NCI-H1105 treated with DMSO at 0.1 percent for 48 hours (cell line): ENCODE data around the gene OLIG1.

ENCODE experiments used
- DNase-seq: peaks from one replicate; lab custom pipeline; 2025; lab: John Stamatoyannopoulos, UW

Gene OLIG1

GRCh38 chr21:33031152-33031911 is 38.6 kb upstream of the OLIG1 start:
- DNase-seq = no peak

- no peak for DNase-seq
These were observed 37.4 kb upstream of the OLIG1 start for GRCh38 chr21:33032434-33033047.

GRCh38 chr21:33033094-33033951 is 36.6 kb upstream of the OLIG1 start:
- DNase-seq = no peak

GRCh38 chr21:33033961-33034413 is 36.0 kb upstream of the OLIG1 start:
- no peak for DNase-seq

- no peak for DNase-seq
These were observed 34.8 kb upstream of the OLIG1 start for GRCh38 chr21:33035147-33035546.

DNA sequence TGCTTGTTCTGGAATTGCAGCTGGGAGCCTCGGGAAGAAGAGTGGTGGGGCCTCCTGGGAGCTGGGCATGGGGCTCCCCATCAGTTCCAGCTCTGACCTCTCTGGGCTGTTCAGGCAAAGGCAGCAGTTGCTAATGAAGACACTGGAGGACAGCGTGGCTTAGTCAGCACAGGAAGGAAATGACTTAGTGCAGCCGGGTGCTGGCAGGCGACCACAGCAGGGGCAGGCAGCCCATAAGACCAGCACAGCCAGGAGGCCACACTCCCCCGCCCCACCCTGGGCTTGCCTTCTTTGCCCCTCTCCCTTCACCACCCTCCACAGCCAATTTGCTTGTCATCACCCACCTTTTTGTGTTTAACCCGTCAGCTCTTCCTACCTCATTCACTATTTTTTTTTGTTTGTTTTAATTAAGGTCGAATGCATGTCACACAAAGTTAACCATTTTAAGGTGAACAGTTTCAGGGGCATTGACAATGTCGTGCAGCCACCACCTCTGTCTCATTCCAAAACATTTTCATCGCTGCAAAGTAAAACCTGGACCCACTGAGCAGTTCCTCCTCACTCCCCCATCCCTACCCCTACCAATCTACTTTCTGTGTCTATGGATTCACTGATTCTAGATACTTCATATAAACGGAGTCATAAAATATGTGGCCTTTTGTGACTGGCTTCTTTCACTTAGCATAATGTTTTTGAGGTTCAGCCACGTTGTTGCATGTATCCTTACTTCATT is 33.3 kb upstream of the OLIG1 start:
- DNase-seq = no peak

GRCh38 chr21:33037501-33037900 is 32.4 kb upstream of the OLIG1 start:
- DNase-seq = no peak

- no peak for DNase-seq
These were observed 30.4 kb upstream of the OLIG1 start for GRCh38 chr21:33039536-33039935.

DNA sequence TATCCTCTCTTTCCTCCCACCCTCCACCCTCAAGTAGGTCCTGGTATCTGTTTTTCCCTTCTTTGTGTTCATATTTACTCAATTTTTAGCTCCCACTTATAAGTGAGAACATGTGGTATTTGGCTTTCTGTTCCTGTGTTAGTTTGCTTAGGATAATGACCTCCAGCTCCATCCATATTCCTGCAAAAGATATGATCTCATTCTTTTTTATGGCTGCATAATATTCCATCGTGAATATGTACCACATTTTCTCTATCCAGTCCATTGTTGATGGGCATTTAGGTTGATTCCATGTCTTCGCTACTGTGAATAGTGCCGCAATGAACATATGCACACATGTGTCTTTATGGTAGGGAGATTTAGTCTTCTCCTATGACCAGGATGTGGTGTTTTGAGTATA is 29.7 kb upstream of the OLIG1 start:
- no peak for DNase-seq

- DNase-seq = no peak
These were observed 28.0 kb upstream of the OLIG1 start for GRCh38 chr21:33041981-33042380.

DNA sequence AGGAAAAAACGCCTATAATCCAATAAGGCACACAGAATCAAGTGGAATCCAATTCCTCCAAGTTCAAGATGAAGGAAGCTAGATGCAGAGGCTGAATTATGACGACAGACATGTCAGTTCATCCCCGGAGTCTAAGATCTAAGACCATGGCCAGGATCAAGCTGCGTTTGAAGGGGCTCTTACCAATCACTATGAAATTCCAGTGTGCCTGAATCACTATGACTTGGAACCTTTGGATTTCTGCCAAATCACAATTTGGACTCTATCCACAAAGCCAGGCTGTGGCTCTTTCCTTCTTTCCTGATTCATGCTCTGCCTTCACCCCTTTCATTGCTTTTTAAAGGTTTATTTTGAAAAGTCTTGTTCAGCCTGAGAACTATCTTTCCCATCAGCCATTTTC is 27.1 kb upstream of the OLIG1 start:
- DNase-seq = peak; percentile 35

- no peak for DNase-seq
These were observed 23.5 kb upstream of the OLIG1 start for GRCh38 chr21:33046455-33046854.

DNA sequence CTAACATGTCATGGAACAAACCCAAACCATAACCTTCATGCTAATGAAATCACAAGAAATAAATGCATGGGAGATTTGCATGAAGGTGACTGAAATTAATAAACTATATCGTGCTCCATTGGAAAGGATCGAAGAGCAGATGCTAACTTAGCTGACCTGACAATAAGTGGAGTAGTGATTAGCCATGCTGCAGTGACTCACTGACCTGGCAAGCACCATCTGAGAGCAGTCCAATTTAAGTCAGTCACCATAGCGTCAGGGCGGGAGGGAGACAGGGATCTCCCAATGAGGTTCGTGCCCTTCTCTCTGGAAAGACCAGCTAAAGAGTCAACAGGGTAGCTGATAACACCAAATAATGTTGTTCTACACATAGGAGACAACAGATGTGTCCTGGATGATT is 22.7 kb upstream of the OLIG1 start:
- DNase-seq = no peak

GRCh38 chr21:33051925-33052324 is 18.0 kb upstream of the OLIG1 start:
- no peak for DNase-seq

GRCh38 chr21:33053951-33054350 is 16.0 kb upstream of the OLIG1 start:
- no peak for DNase-seq

DNA sequence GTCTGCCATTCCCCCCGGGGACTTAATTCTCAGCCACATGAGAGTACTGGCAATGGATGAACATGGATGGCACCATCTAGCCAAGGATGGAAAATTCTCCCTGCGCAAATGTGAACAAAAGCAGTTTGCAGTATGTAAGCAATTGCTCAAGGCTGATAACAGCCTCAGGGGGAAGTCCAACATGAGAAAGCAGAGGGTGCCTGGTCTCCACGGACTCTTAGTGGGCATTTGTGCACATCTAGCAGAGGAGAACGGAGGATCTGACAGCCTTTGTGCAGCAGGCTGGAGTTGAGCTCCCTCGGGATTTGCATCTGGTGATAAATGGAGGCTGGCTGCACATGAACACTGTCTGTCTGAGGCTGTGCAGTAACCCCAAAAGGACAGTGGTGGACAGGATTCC is 13.9 kb upstream of the OLIG1 start:
- DNase-seq = no peak

GRCh38 chr21:33057385-33057940 is 12.5 kb upstream of the OLIG1 start:
- no peak for DNase-seq

GRCh38 chr21:33058527-33058926 is 11.4 kb upstream of the OLIG1 start:
- DNase-seq = peak; percentile 56

DNA sequence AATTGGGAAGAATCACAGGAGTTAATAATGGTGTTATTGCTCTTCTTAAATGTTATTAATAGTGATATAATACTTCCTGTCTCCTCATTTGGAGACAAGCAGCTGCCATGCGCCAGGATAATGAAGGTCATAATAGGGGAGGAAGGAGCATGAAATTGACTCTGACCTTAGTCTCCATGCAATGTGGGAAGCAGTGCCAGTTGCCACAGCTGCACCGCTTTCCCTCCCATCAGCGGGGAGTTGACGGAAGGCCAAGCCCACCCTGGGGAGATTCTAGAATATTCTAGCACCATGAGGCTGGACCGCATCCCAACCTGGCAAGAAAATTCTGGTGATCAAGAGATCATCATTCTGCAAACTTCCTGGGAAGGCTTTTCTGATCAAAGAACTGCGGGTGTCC is 11.0 kb upstream of the OLIG1 start:
- DNase-seq = no peak

GRCh38 chr21:33059380-33059841 is 10.5 kb upstream of the OLIG1 start:
- DNase-seq = no peak

DNA sequence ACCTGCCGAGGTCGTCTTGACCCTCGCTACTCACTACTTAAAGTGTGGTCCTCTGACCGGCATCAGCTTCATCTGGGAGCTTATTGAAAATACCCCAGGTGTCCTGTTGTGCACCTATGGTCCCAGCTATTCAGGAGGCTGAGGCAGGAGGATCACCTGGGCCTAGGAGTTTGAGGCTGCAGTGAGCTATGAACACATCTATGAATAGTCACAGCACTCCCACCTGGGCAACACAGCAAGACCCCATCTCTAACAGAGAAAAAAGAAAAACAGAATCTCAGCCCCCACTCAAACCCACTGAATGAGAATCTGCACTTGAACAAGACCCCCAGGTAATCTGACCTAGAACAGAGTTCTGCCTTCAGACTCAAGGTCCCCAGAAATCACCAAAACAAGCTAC is 8.7 kb upstream of the OLIG1 start:
- no peak for DNase-seq
